Activated CD4-positive, alpha-beta T cell treated with anti-CD3 and anti-CD28 coated beads for 24 hours (primary cell): ENCODE data around the gene SDC4.

Experiments
- DNase-seq, 2 donors: peaks; one replicate each; pipeline ENCODE4 v3.0.0-alpha.2; 2020; ENCODE audit warnings: low read depth in 2 of 2

Gene SDC4

DNA sequence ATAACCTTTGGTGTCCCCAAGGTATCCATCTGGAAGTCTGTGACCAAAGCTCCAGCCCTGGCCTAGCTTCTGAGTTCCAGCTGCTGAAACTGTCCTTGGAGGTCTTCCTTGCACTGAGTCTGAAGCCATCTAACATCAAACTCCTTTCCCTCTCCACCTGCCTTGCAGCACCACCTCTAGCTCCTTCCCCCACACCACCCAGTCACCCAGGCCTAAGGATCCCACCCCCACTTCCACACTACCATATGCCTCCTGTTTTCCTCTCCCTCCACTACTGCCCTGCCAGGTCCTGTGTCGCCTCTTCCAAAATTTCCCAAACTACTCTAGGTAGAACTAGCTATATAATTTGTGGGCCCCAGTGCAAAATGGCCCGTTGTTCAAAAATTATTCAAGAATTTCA, 29.3 kb downstream of the SDC4 start:
- DNase-seq, result no peak

DNA sequence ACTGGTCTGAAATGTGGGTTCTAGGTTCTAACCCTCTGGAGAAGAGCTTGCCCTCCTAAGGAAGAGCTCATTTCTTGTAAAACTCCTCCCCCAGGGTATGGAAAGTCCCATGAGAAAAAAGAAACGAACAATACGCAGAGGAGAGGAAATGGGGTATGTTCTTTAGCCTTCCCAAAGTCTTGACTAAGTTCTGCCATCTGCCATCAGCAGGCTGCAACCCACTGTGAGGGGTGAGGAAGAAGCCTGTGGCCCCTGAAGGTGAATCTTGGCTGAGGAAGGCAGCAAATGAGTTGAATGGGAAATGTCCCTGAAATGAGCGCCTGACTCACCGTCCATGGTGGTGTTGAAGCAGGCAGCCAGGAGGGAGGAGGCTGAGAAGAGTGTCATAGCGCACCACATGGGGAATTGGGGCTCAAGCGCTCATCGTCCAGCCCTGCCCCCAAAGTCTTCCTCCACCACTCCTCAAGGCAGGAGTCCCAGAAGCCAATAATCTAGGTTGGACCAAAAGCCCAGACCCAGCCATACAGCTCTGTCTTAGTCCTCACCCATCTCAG, 29.8 kb downstream of the SDC4 start:
- DNase-seq, result no peak

DNA sequence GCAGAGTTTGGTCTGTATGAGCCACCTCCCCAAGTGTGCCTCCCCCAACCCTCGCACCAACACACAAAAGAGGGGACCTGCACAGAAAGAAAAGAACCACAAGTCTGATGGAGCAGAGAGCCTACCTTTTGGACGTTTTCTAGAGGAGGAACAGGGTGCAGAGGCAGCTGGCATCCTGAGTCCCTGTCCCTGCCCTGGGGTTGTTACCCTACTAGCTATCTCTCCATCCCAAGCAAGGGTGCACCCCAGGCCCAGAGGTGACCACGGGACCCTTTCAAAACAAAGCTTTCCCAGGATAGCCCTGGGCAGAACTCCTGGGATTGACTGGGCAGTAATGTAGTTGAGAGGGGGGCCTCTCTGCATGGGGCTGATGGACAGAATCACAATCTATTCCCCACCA, 30.4 kb downstream of the SDC4 start:
- DNase-seq, result no peak

DNA sequence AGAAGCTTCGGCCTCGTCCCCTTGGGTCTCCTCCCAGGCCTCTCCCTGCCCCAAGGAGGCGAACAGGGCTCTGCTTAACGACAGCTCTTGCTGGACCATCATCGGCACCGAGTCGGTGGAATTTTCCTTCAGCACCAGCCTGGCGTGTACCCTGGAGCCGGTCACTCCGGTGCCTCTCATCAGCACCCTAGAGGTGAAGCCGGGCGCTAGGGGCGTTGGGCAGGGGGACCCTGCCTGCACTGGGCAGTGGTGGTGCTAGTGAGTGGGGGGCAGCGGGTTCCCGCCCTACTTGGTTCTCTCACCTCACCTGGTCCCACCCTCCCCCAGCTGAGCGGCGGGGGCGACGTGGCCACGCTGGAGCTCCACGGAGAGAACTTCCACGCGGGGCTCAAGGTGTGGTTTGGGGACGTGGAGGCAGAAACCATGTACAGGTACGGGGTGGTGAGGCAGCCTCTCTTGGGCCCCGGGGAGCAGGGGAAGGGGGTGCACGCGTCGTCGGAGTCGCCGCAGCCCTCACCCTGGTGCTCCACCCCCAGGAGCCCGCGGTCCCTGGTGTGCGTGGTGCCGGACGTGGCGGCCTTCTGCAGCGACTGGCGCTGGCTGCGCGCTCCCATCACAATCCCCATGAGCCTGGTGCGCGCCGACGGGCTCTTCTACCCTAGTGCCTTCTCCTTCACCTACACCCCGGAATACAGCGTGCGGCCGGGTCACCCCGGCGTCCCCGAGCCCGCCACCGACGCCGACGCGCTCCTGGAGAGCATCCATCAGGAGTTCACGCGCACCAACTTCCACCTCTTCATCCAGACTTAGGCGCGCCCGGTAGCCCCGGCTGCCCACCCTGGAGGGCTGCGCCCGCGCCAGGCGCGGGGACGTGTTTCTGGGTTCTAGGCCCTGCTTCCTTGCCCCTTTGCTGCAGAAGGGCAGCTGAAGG, 31.8 kb downstream of the SDC4 start:
- DNase-seq, result no peak

DNA sequence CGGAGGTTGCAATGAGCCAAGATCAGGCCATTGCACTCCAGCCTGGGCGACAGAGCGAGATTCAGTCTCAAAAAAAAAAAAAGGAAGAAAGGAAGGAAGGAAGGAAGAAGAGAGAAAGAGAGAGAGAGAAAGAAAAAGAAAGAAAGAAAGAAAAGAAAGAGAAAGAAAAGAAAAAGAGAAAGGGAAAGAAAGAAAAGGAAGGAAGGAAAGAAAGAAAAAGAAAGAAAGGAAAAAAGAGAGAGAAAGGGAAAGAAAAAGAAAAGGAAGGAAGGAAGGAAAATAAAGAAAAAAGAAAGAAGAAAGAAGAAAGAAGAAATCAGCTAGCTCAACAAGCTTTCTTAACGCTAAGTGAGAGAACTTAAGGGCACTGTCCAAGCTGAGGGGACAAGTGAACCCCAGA, 32.6 kb downstream of the SDC4 start:
- DNase-seq, result no peak

DNA sequence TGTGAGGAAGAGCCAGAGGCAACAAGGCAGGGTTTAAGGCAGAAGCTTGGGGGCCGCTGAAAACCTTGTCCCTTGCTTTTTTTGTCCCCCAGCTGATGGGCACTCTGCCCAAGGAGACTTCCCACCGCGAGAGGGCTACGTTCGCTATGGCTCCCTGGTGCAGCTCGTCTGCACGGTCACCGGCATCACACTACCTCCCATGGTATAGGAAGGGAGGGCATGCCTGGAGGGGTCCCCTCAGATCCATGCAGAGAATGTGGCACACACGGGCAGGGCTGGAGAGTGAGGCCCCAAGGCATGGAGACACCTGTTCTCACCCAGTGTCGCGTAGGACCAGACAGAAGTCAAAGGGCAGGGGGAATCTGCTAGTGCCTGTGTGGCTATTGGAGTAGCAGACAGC, 34.3 kb downstream of the SDC4 start:
- no peak for DNase-seq

DNA sequence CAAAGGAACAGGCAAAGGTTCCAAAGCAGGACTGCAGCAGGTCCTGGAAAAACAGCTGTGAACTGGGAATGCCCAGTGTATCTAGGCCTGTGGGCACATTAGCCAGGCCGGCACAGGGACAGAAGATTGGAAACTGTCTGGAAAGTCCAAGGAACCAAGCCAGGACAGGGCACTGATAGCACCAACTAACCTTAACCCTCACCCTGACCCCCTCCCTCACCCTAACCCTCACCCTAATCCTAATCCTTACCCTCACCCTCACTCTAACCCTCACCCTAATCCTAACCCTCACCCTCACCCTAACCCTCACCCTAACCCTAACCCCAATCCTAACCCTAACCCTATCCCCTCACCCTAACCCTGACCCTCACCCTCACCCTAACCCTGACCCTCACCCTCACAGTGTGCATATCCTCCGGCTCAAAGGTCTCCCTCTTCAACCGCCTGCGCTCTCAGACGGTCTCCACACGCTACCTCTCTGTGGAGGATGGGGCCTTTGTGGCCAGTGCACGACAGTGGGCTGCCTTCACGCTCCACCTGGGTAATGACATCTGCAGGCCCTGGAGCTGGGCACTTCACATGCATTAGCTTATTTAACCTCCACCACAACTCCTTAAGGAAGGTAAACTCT, 35.0 kb downstream of the SDC4 start:
- no peak for DNase-seq

DNA sequence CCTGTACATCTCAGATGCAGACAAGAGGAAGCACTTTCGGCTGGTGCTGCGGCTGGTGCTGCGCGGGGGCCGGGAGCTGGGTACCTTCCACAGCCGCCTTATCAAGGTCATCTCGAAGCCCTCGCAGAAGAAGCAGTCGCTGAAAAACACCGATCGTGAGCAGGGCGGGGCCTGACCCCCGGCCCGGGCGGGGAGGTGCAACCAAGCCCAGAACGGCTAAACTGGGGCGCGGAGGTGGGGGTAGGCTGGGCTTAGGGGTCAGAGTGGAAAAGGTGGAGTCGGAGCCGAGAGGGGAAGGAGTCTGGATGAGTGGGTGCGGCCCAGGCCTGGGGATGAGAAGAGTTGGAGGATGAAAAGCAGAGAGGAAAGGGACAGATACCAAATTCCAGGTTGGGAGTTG, 36.0 kb downstream of the SDC4 start:
- no peak for DNase-seq

DNA sequence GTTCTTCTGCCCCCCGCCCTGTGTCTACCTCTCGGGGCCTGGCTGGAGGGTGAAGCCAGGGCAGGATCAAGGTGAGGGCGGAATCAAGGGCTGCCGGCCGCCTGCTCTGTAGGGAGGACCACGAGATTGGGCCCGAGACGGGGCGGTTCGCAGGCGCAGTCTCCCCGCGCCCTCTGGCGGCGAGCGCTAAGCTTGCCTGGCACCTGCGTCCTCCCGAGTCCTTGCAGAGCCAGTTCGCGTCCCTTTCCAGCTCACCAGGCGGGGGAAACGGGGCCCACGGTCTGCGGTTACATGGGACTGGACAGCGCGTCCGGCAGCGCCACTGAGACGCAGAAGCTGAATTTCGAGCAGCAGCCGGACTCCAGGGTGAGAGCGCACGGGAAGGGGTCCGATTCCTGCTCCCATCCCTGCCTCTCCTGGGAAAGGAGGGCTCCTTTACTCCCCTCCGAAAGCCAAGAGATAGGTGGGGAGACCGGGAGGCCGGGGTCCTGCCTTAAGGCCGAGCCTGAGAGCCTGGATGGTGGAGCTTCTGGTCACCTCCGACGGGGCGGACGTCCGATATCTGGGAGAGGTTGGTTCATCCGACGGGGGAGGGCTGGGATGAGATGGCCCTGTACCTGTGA, 36.5 kb downstream of the SDC4 start:
- DNase-seq, result peak; percentile 58 to 64

DNA sequence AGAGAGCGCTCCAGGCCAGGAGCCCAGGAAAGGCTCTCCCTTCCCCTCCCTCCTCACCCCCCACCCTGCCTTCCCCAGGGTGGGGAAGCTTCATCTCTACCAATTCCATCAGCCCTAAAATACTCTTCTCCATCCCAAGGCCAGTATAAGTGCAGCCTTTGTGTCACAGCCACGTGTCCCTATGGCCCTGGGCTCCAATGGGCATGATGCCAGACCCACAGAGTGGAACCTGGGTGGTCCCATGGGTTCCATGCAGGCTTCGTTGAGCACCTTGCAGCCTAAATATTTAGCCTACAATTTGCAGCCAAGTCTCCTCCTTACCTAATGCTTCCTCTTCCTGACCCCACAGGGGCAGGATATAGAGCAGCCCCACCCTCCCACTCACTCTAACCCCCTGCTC, 39.1 kb downstream of the SDC4 start:
- no peak for DNase-seq

DNA sequence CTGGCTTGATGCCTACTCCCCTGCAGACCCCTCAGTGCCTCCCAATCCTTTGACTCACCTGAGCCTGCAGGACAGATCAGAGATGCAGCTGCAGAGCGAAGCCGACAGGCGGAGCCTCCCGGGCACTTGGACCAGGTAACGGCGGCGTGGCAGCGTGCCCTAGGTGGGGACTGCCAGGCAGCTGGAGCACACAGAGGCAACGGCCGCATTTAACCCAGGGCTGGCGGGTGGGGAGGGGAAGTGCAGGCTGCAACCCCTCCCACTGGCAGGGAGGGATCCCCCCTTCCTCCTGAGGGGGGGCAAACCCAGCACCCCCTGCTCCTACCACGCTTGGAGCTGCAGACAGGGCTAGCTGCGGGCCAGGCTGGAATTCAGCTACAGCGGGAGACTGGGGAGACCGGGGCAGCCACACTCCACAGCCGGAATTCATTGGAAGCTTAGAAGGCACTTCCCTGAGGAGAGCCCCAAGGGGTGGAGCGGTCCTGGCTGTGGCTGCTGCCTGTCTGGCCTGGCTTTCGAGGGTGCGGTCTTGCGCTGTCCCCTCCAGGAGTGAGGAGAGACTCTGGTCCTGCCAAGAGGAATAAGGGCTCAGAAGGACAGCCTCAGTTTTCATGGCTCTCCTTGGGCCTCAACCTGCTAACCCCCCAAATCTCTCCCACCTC, 40.0 kb downstream of the SDC4 start, which contains the start of gene MATN4:
TSS of gene MATN4 (minus strand) at position 183 of the 662 bp plus-strand sequence. CDS start 2,717 bp downstream, outside the sequence.
- DNase-seq, result no peak

DNA sequence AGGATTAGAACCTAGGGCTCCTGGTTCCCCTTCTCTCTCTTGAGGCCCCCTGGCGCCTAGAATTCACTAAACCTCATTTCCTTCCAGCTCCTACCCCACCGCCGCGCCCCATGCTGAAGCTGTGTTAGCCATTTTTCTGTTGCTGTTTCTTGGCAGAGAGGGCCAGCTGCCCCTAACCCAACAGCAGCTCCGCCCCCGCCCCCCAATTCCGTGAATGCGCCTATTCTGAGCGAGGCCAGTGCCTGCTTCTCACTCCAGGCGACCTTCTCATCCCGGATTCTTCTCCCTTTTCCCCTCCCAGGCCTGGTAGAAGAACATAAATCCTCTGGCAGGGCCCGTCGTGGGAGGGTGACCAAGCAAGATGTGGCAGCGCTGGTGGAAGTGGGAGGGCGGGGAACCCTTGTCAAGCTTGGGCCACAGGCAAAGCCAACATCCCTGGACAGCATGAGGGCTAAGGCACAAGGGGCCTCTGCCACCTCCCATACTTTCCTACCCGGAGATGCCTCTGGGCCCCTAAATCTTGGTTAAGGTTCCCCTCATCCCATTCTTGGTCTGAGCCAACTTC, 41.1 kb downstream of the SDC4 start:
- no peak for DNase-seq

DNA sequence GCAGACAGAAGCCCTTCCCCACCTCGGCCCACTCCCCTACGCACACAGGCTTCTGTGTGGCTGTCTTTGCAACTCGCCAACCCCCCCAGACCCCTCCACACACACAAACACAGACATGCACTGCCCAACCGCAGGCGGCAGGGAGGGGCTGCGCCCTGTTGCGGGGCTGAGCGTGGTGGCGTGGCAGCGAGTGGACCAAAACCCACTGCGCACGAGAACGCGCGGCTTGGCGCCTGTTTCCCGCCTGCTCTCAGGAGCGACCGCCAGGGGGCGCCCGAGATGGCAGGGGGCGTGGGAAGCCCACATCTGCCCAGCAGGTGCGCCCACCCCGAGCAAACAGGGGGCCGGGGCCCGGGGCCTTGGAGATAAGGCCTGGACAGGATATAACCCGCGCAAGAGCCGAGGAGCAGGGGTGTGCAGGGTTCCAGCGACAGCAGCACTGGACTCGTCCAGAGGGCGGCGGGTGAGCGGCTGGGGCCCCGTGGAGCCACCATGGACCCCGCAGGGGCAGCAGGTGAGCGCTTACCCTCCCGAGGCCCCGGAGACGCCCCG, 41.7 kb downstream of the SDC4 start, which contains the start of gene RBPJL:
TSS of gene RBPJL (plus strand) at position 410 of the 552 bp plus-strand sequence. CDS start at position 493, 83 bp downstream.
- DNase-seq, result peak; percentile 33 to 41

DNA sequence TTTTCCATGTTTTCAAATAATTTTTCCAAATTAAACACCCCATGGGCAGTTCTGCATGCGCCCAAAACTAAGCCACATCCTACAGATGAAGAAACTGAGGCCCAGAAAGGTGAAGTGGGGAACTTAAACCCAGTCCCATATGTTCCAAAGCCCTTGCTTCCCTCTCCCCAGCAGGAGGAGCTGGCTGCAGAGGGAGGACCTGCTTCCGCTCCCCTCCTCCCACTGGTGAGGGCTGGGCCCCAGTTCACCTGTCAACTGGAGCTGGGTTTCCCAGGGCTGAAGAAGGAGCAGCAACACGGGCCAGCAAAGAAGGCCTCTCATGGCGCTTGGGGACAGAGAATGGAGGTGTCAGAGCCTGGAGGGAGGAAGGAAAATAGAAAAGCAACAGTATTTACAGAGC, 43.0 kb downstream of the SDC4 start:
- DNase-seq, result no peak

DNA sequence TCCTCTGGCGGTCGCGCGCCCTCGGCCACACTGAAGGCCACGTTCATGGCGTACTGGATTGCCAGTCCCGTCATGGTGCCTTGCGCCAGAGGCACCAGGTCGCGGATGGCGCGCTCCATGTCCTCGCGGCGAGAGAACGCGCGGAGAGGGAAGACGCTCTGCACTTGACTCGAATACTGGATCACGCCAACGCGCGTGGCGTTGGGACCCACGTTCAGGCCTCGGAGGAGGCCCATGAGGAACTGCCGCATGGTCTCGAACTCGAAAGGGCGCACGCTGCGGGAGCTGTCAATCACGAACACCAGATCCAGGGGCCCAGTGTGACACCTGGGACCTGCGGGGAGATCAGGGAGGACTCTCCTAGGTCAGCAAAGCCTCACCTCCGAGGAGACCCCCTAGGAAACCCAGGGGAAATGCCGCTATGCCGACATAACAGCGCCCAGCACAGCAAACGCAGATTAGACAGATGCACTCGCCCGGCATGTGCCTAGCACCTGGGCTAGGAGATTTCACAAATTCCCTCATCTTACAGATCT, 43.7 kb downstream of the SDC4 start:
- no peak for DNase-seq

DNA sequence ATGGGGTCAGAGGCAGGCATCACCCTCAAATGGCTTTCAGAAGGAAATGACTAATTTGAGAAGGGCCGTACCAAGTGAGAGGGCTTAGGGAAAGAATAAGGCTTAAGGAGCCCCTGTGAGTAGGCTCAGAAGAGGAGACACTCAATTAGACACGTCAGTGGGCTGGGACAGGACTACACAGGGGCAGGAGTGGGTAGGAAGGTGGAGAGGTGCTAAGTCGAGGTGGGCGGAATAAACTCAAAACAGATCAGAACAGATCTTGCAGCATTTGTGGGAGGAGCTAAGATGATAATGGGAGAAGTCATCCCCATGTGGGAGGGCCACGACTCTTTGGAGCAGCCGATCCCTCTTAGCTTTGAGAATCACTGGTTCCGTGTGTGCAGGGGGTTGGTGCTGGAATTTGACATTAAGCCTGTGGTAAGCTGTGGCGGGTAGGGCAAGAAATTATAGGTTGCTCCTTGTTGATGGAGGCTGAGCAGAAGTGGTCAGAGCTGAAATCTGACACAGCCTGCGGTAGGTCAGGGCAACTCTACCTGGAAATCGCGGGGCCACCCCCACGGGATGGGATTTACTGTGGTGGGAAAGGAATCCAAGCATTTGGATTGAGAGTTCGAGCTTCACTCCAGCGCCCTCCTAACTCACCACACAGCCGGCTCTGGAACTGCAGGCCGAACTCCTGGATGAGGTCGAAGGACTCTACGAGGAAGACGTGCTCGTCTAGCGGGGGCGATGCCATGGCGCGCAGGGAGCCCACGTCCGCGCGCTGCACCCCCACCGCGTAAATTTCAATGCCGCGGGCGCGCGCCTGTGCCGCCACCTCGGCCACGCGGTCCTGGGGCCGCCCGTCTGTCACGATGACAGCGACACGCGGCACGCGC, 44.4 kb downstream of the SDC4 start:
- no peak for DNase-seq

DNA sequence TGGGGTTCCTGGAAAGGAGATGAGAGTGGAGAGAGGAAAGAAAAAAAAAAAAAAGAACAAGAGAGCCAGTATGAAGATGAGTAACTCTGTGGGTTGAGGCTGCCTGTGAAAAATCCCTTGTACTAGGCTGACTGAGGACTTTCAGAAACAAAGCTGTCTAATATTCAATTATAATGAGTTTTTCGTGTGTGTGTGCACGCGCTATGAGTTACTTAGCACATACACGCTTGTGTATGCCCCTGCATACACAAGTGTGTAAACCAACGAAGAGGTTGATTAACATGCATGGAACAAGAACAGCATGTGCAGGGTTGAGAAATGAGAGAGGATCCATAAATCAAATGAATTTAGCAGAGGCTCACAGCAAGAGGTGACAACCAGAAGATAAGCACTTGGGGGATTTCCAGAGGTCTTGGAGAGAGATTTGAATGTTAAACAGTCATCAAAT, 46.4 kb downstream of the SDC4 start:
- DNase-seq, result no peak

DNA sequence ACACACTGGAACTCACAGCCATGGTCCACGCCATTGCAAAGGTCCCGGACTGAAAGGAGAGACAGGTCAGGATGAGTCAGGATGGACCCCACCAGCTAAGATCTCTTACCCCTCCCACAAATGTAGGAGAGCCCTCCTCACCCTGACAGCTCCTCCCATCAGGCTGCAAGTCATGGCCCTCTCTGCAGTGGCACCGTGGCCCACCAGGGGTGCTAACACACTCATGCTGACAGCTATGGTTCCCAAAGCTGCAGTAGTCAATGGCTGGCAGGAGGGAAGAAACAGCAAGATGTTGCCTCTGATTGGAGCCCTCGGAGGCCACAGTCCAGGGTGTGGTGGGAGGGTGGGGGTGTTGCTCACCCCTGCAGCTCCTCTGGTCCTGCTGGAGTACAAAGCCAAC, 47.3 kb downstream of the SDC4 start:
- no peak for DNase-seq

DNA sequence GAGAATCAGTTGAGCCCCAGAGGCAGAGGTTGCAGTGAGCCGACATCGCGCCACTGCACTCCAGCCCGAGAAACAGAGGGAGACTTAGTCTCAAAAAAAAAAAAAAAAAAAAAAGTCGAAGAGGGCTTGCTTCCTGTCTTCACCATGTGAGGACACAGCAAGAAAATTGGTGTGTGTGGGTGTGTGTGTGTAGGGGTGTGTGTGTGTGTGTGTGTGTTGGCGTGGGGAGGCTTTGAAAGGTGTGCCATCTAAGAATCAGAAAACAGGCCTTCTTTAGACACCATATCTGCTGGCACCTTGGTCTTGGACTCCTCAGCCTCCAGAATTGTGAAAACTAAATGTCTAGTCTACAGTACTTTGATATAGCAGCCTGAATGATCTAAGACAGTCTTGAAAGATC, 48.4 kb downstream of the SDC4 start:
- no peak for DNase-seq
